Measurements from ENCODE around the gene THBS4.

Gene THBS4

GRCh38 chr5:80129146-80129545 is 94.0 kb downstream of the THBS4 start:
- Histone ChIP-seq H3K36me3 (ENCODE audit: control insufficient read depth, insufficient read depth, low read length) (no peaks in the 10 kb centered on the region), H3K79me2 (no peaks in the 10 kb centered on the region), H3K9me3 (ENCODE audit: control insufficient read depth, low read length) (no peaks in the 10 kb centered on the region), H3K9ac (no peak overlapping the region), H2AFZ (no peak overlapping the region), H3K4me1 (no peaks in the 10 kb centered on the region), H3K4me3 (ENCODE audit: low read depth, low read length) (no peak overlapping the region), H3K27me3 (ENCODE audit: control insufficient read depth, insufficient read depth, low read length) (no peaks in the 10 kb centered on the region), H3K4me2 (ENCODE audit: low read length) (no peak overlapping the region), H3K27ac (no peak overlapping the region)
- no peak for TF ChIP-seq CTCF (IDR thresholded peaks at IDR 0.05)
